HG03135 (cell line): Measurements from ENCODE around the gene GALNT12.

ENCODE experiments used
- ATAC-seq: cut with Tn5 transposase; IDR thresholded peaks from one replicate; pipeline ENCODE4 v1.9.1; 2021; ENCODE audit warnings: mild to moderate bottlenecking, moderate library complexity; ENCODE audit not compliant: unreplicated experiment

The GALNT12 gene

DNA sequence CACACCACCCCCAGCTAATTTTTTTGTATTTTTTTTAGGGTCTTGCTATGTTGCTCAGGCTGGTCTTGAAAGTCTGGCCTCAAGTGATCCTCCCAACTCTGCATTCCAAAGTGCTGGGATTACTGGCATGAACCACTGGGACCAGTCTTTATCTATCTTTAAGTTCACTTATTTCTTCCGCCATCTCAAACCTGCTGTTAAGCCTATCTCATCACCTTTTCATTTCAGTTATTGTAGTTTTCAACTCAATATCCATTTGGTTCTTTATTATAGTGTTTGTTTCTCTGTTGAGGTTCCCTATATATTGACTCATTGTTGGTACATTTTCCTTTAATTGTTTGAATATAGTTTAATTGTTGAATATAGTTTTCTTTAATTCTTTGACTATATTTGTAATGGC lies 48.1 kb downstream of the GALNT12 start:
- ATAC-seq, result no peak

DNA sequence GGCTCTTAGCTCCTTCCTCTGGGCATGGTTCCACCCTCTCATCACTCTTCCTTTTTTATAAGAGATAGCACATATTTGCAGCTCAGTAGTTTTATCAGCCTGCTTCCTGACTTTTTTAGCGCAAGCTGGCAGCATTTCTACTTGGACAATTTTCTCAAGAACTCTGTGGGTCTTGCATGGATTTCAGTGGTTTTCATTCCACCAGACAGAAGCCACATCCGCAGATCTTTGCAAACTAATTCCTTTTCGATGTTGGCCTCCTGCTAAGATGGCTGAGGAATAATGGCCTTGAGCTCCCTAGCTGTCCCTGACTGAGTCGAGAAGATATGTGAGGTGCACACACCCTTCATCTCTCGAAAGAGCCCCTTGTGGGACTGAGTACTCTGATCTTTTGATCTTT lies 49.5 kb downstream of the GALNT12 start:
- ATAC-seq, result no peak

DNA sequence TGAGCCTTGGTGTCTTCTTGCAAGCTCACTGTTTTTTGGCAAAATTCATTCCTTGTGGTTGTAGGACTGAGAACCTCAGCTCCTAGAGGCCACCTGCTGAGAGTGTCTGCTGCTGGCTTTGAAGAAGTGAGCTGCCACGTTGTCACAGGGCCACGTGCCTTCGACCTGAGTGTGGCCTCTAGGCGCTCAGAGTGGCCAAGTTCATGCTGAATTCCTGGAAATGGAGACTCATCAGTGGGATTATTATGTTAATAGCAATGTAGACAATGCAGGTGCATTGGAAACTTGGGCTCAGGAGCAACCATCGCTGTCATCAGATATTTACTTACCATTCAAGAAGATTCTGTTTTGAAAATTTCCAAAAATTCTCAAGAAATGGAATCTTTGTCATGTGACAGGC lies 52.5 kb downstream of the GALNT12 start:
- ATAC-seq, result no peak

DNA sequence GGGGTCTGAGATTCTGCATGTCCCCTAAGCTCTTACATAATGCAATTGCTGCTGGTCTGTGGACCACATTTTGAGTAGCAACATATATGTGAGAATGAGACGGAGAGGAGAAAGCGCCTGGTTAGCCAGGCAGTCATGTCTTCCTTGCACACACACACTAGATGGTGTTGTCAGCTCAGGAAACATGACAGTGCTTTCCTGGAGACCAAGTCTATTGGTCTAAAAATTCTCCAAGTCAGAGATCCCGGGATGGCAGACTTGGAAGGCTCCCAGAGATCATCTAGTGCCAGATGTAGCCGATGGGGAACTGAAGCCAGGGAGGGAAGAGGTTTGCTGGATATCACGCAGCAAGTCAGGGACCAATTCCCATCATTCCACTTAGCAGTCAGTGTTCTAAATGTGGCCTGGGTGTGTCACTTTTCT lies 53.4 kb downstream of the GALNT12 start:
- ATAC-seq, result no peak

DNA sequence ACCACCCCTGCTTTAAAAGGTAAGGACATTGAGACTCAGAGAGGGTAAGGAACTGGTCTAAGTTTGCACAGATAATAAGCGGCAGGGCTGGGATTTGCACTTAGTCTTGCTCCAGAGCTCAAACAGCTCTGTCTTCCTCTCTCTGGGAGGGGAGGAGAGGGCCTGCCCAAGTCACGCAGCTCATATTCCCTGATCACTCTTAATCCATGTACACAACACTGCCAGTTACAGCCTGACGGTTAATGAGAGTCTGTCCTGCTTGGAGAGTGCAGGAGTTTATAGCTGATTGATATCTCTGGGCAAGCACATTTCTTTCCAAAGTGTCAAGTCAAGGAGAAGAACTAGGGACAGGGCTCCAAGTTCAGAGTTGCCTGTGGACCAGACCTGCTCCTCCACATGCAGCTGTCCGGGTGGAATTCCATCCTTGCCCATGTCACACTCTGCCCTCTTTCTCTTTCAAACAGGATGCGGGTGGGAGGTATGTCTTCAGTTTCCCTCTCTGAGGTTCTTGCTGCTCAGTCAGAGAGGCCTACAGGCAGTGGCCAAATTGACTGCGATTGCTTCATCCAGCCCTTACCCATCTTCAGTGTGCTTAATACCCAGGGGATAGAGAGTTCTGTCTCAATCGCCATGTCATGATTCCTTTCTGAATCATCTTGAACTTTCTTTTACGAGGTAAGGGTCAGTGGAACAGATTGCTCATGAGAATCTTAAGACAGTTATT lies 54.5 kb downstream of the GALNT12 start:
- ATAC-seq, result no peak

DNA sequence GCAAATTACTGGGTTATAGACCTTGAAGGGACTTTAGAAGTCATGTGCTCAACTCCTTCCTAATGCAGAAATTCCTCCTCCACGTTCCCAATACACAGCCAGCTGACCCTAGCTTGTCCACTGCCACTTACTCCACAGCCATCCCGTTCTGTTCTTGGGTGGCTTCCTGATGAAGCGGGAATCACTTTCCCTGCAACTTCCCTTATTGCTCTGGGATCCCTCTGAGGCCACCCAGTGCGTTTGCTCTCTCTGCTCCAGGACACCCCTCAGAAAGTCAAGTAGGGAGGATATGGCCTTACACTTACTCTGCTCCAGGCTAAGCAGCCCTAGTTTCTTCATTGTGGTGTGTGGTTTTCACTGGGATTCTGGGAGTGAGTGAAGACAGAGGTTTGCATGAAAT lies 55.5 kb downstream of the GALNT12 start:
- no peak for ATAC-seq

DNA sequence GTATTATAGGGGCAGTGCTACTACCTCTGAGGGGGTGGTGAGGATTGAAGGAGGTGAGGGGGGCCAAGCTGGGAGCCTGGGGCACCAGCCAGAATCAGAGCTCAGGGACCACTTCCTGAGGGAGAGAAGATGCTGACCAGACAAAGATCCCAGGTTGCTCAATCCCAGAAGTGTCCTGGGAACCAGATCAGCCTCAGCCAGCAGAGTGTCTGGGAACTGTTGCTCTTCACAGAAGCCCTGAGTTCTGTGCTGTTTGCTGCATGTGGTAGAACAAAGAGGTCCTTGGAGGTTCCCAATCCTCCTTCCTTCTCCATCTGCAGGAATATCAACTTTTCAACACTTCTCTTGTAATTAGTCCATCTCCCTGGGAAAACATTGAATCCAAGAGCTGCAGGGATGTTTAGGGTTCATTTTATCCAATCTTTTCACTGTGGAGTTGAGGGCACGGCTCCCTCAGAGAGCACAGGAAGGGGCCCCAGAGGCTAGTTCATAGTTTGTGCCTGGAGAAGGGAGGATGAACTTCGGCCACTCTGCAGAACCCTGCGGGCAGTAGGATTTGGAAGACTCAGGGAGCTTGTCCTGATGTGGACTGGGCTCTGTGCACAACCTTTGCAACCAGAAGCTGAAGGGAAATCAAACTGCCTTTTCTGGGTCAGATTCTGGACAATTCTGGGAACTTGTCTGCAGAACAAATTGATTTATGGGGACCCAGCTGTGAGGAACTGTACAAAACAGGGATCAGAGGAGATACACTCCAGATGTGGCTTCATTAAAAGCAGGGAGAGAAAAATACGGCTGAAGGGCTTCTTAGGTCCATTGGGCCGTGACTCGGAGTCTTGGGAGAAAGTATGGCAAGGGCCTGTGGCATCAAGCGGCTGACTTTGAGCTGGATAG lies 57.1 kb downstream of the GALNT12 start:
- no peak for ATAC-seq

DNA sequence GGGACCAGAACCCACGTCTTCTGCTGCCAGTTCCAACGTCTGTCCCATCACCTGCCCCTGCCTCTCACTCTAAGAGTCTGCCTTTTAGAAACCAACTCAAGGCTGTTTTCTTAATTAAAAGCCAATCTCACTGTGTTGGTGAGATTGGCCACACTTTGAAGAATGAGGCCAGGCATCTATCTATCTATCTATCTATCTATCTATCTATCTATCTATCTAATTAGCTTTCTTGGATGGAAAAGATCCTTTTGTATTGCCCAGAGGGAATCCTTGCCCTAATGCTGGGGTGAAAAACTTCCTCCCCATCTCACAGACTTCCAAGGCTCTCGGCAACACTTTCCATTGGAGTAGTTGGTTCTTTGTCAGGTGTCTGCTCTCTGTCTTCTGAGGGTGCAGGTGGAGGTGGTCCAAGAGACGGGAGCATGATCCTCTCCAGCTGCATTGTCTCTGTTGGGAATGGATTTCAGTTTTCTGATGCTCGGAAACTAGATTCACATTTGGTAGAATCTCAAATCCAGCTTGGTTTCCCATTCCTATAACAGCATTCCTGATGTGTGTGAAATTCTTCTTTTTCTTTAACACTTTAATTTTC lies 57.9 kb downstream of the GALNT12 start:
- no peak for ATAC-seq

DNA sequence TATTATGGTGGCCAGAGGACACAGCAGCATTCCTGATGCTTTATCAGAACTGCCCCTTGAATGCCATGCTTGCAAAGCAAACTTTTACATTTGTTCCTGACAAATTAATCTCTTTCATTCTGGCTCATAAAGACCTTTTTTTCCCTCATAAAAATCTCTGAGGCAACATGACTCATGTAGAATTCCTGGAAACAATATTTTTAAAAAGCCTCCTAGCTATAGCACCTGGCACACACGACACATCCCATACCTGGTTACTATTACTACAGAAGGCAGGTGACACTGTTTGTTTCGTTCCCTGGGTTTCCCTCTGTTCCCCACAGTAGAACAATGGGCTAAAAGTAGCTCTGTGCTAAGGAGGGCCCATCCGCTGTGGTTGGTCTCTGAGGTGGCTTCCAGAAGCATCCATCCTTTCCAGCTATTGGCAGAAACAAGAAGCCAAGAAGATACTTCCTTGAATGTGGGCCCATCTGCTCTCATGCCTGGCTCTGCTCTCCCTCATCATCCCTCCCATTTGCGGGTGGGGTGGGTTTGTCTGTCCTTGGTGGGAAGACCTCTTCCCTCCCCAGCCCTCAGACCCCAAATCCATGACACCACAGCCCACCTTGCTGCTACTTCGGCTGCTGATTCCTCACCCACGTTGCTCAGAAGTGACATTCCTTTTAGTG lies 59.1 kb downstream of the GALNT12 start:
- ATAC-seq, result no peak

DNA sequence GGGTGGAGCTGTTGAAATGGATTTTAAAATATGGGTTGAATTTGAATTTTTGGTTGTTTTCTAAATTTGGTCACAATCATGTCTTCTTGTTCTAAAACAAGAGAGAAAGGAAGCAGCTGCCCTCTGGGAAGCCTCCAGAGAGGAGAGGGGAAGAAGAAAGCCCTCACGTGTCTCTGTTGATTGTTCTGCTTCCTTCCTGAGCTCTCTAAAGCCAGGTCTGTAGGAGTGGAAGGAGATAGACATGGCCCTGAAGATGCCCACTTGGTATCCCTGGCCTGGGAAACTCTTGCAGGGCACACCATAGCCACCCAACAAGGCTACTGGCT lies 59.6 kb downstream of the GALNT12 start:
- ATAC-seq, result no peak

DNA sequence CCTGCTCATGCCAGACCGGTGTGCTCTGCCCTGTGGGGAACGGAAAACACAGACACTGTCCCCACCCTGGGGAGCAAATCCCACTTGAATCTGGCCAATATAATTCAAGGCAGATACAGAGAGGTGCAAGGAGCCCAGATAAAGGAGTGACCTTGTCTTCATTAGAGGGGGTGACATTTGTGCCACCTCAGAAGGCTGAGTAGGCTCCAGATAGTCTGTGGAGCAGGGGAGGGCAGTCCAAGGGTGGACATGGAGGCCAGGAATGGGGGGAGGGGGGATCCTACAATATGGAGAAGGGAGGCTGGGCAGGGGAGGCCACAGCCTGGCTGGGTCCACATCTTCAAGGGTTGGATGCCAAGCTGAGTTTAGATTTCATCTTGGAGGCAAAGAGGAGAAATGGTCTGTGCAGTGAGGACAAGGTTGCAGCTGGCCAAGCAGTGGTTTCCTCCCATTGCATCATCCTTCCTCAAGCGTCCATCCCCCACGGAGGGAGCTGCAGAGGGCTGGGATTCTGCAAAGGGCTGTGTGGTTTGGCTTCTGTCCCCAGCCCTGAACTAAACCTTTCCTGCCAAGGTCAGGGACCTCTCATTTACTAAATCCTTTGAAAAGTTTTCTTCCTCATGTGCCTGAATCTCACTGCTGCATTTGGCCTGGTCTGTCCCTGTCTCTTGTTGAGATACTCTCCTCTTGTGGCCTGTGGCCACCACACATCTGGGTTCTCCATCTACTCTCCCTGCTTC lies 60.1 kb downstream of the GALNT12 start:
- no peak for ATAC-seq

DNA sequence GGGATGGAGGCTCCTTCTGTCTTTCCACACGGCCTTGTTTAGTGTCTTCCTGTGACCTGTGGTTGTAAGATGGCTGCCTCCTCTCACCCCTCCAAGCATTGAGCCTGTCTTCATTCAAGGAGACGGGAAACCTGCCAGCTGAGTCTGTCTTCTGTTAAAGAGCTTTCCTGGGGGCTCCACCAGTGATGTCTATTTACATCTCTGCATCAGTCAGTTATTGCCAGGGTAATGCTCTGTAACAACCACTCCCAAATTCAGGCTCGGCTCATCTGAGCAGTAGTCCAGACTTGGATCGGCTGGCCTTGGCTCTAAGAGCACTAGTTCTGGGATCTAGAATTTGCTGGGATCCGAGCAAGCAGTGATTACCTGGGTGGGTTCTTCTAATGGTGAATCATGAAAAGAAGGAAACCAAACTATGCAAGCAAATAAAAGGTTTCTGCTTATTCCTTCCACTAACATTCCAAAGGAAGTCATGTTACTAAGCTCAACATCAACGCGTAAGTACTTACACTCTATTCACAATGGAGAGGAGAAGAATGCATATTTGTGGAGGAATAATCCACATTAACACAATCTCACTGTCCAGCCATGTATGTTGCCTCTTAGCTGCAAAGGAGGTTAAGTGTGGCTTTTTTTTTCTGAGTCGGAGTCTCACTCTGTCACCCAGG lies 61.7 kb downstream of the GALNT12 start:
- no peak for ATAC-seq

DNA sequence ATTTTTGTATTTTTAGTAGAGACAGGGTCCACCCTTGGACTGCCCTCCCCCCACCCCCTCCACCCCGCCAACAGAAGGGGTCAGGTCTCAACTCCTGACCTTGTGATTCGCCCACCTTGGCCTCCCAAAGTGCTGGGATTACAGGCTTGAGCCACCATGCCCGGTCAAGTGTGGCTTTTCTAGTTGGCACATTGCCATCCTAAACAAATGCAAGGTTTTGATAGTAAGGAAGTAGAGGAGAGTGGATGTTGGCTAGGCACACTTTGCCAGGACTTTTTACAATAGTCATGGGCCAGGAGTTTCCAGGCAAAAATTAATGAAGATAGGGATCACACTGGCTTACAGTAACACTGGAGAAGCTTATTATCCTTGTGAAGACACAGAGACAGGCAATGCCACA lies 62.4 kb downstream of the GALNT12 start:
- no peak for ATAC-seq

DNA sequence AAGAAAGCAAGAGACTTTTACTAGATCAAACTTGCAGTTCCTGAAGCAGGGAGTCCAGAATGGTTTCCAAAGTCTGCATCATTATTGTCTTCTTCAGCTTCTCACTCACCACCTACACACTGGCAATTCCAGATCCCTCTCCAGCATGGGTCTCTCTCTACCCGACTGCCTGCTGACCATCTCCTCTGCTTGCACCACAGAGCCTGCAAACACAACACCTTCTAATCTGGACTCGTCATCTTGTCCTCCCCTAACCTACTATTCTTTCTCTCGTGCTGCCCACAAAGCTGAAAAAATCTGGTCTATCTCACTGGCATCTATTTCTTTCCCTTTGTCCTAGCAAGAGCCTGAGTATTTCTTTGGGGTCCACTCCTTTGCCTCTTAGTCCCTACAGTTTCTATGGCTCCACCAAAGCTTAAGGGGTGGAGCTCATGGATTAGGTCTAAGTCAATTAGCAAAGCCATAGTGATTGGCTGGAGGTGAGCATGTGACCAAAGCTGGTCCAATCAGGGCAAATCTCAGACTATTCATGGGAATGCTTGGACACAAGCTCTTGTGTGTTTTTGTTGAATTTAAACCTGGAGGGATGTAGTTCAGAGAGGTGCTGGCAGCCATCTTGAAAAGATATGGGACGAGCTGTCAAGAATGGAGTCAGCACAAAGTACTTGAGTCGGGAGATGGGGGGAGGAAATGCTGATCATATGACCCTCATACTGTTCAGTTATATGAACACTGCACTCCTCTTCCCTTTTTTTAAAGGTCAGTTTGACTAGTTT lies 63.5 kb downstream of the GALNT12 start:
- ATAC-seq, result no peak

DNA sequence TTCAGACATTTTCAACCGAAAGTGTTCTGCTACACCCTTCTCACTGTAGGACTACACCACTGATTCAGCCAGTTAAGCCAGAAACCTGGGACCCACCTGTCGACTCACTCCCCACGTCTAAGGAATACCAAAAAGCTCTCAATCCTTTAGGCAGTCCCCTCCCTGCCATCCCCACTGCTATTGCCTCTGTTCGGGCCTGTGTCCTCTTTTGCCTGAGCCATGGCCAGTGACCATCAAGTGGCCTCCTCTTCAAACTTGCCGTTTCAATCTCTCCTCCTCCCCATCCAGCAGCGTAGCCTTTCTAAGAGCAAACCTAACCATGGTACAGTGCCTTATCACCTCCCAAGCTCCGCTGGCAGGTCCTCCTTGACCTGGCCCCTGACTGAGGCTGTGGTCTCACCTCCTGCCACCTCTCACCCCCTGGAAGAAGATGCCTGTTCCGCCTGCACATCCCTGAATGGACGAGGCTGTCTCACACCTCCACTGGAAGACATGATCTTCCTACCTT lies 64.1 kb downstream of the GALNT12 start:
- ATAC-seq, result no peak

DNA sequence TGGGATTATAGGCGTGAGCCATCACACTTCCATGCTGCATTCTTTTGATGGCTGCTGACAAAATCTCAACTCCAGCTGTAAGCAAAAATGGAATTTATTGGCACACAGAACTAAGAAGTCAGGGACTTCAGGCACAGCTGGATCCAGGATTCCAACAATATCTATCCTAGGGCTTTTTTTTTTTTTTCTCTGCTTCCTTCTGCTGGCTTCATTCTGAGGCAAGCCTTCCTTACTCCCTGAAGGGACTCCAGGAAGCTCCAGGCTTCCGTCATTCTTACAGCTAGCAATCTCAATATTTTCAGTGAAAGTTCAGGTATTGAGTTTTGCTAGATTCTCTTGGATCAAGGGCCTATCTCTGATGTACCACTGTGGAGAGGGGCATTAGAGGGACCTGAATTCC lies 66.1 kb downstream of the GALNT12 start:
- no peak for ATAC-seq

DNA sequence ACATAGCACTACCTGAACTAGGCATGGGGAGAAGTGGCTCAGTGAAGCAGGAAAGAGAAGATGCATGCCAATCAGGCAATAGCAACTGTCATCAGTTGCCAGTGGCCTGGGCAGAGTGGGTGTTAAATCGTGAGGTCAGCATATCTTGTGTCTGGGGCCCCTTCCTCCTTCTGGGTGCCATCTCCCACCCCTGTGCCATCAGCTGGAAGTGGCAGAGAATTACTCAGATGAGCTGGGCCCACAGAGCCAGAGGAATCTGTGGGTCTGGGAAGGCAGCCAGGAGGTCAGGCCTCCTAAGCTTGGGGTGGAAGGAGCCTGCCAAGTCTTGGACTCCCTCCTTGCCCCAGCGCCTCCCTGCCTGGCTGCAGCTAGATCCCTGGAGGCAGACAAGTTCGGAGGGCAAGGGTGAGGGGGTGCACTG lies 66.5 kb downstream of the GALNT12 start:
- ATAC-seq, result no peak

DNA sequence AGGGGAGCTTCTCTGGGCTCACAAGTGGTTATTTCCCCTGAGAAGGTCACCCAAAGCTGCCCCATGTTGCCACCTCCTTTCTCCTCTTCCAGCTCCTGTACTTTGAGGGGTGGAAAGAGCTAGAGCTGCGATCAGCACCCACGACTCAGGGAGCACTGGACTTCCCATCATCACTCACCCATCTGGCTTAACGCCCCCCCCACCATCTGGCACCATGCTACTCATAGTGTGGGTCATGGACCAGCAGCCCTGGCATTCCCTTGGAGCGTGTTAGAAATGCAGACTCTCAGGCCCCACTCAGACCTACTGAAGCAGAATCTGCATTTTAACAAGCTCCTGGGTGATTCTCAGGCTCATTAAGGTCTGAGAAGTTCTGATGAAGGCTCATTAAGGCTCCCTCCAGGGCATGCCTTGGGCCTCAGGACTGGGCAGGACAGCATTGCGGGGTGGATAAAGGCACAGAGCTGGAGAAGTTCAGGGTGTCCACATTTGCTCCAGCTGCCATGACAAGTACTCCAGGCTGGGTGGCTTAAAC lies 67.3 kb downstream of the GALNT12 start:
- no peak for ATAC-seq

DNA sequence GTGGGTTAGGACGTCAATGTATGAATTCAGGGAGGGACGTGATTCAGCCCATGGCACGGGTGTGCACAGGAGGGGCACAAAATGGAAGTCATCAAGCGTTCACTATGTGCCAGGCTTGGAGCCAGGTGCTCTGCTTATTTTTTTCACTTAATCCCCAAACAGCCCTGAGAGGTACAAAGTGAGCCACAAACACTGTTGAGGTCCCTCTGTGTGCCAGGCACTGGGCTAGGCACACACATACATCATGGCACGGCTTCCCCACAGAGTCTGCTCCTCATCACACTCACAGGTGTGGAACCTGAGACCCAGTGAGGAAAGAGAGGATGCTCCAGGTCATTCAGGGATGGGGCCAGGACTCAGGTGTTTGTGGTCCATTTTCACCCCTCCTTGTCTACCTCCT lies 68.1 kb downstream of the GALNT12 start:
- ATAC-seq, result no peak
